SK-N-SH treated with all-trans-retinoic acid at 6 μM for 48 hours (cell line): Measurements from ENCODE around the gene SLC35D3.

Experiments
- BACH2 ChIP-seq: fragments of 250-450 bp; sonication (Bioruptor Pico); IDR thresholded peaks from 2 replicates; pipeline ENCODE4 v1.9.0; 2021; ENCODE audit warnings: mild to moderate bottlenecking, borderline replicate concordance
- CSDC2 ChIP-seq: fragments of 250-450 bp; sonication (Bioruptor Pico); IDR thresholded peaks from 2 replicates; pipeline ENCODE4 v1.5.0; 2020; ENCODE audit warnings: mild to moderate bottlenecking, moderate library complexity
- GLIS3 ChIP-seq: fragments of 250-450 bp; sonication (Bioruptor Pico); IDR thresholded peaks from 2 replicates; pipeline ENCODE4 v1.5.0; 2020; ENCODE audit warnings: mild to moderate bottlenecking, moderate library complexity
- ISL1 ChIP-seq: fragments of 250-450 bp; sonication (Bioruptor Pico); IDR thresholded peaks from 2 replicates; pipeline ENCODE4 v2.1.2; 2022; ENCODE audit warnings: mild to moderate bottlenecking, moderate library complexity
- PATZ1 ChIP-seq: fragments of 250-450 bp; sonication (Bioruptor Pico); IDR thresholded peaks from 2 replicates; pipeline ENCODE4 v1.8.0; 2020; ENCODE audit warnings: mild to moderate bottlenecking, moderate library complexity, borderline replicate concordance
- TCF4 ChIP-seq: fragments of 250-450 bp; sonication (Bioruptor Pico); IDR thresholded peaks from 2 replicates; pipeline ENCODE4 v1.8.0; 2021; ENCODE audit warnings: mild to moderate bottlenecking, moderate library complexity, borderline replicate concordance
- ZFP30 ChIP-seq: fragments of 450-650 bp; formaldehyde crosslinking; IDR thresholded peaks from 2 replicates; pipeline ENCODE4 v1.5.0; 2022; ENCODE audit warnings: mild to moderate bottlenecking, moderate library complexity
- ZNF565 ChIP-seq: fragments of 450-650 bp; formaldehyde crosslinking; conservative IDR thresholded peaks from 2 replicates; pipeline ENCODE4 v1.5.0; 2020; ENCODE audit warnings: low read depth, mild to moderate bottlenecking, moderate library complexity
- ZNF70 ChIP-seq: fragments of 450-650 bp; formaldehyde crosslinking; IDR thresholded peaks from 2 replicates; pipeline ENCODE4 v1.5.0; 2020; ENCODE audit warnings: mild to moderate bottlenecking, moderate library complexity
- ZNF8 ChIP-seq: fragments of 450-650 bp; formaldehyde crosslinking; IDR thresholded peaks from 2 replicates; pipeline ENCODE4 v1.5.0; 2020; ENCODE audit warnings: mild to moderate bottlenecking, moderate library complexity
- TF ChIP-seq, protein P1 (sequence below): fragments of 250-450 bp; sonication (Bioruptor Pico); IDR thresholded peaks from 2 replicates; pipeline ENCODE4 v1.5.0; 2020; ENCODE audit warnings: mild to moderate bottlenecking, moderate library complexity
- TF ChIP-seq, protein P2 (sequence below): fragments of 250-450 bp; sonication (Bioruptor Pico); IDR thresholded peaks from 2 replicates; pipeline ENCODE4 v1.8.0; 2021; ENCODE audit warnings: low read depth, mild to moderate bottlenecking, moderate library complexity, borderline replicate concordance

- TF ChIP-seq TCF4 (CRISPR knock-in tag) (no peak), PATZ1 (CRISPR knock-in tag) (no peak), ISL1 (CRISPR knock-in tag) (no peak), ZFP30 (no peak), ZNF8 (CRISPR knock-in tag) (no peak), ZNF565 (no peak), BACH2 (CRISPR knock-in tag) (no peak), ZNF70 (no peak), CSDC2 (CRISPR knock-in tag) (no peak), GLIS3 (CRISPR knock-in tag) (no peak)
- TF ChIP-seq, protein P1, sequence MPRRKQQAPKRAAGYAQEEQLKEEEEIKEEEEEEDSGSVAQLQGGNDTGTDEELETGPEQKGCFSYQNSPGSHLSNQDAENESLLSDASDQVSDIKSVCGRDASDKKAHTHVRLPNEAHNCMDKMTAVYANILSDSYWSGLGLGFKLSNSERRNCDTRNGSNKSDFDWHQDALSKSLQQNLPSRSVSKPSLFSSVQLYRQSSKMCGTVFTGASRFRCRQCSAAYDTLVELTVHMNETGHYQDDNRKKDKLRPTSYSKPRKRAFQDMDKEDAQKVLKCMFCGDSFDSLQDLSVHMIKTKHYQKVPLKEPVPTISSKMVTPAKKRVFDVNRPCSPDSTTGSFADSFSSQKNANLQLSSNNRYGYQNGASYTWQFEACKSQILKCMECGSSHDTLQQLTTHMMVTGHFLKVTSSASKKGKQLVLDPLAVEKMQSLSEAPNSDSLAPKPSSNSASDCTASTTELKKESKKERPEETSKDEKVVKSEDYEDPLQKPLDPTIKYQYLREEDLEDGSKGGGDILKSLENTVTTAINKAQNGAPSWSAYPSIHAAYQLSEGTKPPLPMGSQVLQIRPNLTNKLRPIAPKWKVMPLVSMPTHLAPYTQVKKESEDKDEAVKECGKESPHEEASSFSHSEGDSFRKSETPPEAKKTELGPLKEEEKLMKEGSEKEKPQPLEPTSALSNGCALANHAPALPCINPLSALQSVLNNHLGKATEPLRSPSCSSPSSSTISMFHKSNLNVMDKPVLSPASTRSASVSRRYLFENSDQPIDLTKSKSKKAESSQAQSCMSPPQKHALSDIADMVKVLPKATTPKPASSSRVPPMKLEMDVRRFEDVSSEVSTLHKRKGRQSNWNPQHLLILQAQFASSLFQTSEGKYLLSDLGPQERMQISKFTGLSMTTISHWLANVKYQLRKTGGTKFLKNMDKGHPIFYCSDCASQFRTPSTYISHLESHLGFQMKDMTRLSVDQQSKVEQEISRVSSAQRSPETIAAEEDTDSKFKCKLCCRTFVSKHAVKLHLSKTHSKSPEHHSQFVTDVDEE (CRISPR knock-in tag) = no peak
- TF ChIP-seq, protein P2, sequence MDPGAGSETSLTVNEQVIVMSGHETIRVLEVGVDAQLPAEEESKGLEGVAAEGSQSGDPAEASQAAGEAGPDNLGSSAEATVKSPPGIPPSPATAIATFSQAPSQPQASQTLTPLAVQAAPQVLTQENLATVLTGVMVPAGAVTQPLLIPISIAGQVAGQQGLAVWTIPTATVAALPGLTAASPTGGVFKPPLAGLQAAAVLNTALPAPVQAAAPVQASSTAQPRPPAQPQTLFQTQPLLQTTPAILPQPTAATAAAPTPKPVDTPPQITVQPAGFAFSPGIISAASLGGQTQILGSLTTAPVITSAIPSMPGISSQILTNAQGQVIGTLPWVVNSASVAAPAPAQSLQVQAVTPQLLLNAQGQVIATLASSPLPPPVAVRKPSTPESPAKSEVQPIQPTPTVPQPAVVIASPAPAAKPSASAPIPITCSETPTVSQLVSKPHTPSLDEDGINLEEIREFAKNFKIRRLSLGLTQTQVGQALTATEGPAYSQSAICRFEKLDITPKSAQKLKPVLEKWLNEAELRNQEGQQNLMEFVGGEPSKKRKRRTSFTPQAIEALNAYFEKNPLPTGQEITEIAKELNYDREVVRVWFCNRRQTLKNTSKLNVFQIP (CRISPR knock-in tag) = no peak
Observed at GRCh38 chr6:136961848-136962247, 39.7 kb downstream of the SLC35D3 start.
